HG03045 (cell line): ENCODE results near the gene RPS14.

ENCODE experiments used
- ATAC-seq: cut with Tn5 transposase; IDR thresholded peaks from one replicate; pipeline ENCODE4 v1.9.1; 2021; ENCODE audit warnings: mild to moderate bottlenecking, moderate library complexity; ENCODE audit not compliant: unreplicated experiment

Gene RPS14

GRCh38 chr5:150449517-150450339 is at the start of gene RPS14:
Gene RPS14 (minus strand): TSS chr5:150449739. CDS start chr5:150447733, 2,006 bp downstream.
- peak; percentile 91 for ATAC-seq

DNA sequence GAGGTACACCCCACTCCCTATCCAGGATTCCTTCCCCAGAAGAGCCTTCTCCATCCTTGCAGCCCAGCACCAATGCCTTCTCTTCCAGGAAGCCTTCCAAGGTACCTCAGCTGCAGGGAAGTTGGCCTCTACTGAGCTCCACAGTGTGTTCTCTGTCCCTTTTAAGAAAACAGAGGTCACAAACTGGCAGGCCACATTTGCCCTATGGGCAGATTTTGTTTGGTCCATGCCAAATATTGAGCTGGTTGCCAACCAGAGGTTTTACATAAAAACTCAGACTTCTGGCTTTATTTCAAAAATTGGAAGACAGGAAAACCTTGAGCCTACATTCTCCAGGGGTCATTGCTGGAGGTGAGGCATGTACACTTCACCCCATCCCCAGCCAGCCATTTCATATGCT is 49.4 kb upstream of the RPS14 start:
- ATAC-seq = no peak

- no peak for ATAC-seq
These were observed 49.0 kb upstream of the RPS14 start for GRCh38 chr5:150498501-150498900.

GRCh38 chr5:150497989-150498317 is 48.4 kb upstream of the RPS14 start:
- ATAC-seq = no peak

DNA sequence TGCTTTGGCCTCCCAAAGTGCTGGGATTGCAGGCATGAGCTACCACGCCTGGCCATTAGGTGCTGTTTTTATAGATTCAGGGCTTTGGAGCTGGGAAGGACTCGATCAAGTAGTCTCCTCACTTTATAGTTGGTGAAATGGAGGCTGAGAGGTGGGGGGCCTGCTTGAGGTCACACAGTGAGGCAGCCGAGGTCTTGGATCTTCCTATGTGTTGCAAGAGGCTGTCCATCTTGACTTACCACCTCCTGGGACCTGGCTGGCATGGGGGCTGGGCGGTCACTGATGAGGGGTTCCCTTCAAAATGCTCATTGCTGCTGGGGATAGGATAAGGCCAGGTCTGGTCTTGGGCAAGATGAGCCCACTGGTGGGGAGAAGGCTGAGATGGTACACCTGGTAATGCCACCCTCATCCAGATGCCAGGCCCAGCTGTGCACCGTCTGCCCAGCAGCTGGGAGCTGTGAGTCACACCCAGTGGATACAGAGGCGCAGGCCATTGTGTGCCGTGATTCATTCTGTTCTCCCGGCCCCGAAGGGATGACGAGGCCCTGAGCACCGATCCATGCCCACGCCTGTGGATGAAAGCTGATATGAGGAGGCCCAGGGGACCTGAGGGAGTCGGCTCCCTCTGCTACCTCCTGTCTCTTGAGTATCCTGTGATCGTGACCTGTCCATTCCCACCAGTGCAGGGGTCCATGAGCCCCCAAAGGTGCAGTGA is 47.9 kb upstream of the RPS14 start:
- no peak for ATAC-seq

GRCh38 chr5:150496534-150496933 is 47.0 kb upstream of the RPS14 start:
- ATAC-seq = no peak

DNA sequence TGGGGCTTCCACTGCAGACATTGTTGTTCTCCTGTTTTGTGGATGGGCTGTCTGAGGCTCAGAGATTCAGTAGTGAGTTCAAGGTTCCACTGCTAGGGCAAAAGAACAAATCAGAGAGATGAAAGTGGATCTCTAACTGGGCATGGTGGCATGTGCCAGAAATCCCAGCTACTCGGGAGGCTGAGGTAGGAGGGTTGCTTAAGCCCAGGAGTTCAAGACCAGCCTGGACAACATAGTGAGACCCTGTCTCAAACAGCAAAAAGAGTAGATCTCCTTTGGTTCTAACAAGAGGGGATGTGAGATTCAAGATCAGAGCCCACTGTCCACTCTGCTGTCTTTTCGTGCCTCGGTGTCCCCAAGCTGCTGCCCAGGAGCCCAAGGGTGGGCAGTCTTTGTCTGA is 46.6 kb upstream of the RPS14 start:
- no peak for ATAC-seq

GRCh38 chr5:150492621-150493020 is 43.1 kb upstream of the RPS14 start:
- ATAC-seq = no peak

GRCh38 chr5:150491876-150492275 is 42.3 kb upstream of the RPS14 start:
- ATAC-seq = no peak

DNA sequence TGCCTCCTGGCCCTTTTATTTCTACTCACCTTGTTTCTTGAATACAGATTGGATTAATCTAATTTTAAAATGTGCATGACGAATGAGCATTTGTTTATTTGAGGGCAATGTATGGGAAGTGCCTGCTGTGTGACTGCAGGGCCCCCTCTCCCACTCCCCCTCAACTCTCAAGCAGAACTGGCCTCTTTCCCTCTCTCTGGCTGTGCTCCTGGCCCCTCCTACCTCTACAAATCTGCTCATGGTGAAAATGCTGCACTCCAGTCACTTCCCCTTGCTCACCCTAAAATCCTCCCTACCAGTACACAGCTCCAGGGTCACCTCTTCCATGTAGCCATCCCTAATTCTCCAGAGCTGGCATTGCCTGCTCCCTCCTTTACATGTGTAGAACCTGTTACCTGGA is 41.2 kb upstream of the RPS14 start:
- no peak for ATAC-seq

GRCh38 chr5:150490296-150490669 is 40.7 kb upstream of the RPS14 start:
- ATAC-seq = no peak

GRCh38 chr5:150489360-150490295 is 40.1 kb upstream of the RPS14 start:
- peak; percentile 82 for ATAC-seq

GRCh38 chr5:150488519-150489359 is 39.2 kb upstream of the RPS14 start:
- ATAC-seq = no peak

DNA sequence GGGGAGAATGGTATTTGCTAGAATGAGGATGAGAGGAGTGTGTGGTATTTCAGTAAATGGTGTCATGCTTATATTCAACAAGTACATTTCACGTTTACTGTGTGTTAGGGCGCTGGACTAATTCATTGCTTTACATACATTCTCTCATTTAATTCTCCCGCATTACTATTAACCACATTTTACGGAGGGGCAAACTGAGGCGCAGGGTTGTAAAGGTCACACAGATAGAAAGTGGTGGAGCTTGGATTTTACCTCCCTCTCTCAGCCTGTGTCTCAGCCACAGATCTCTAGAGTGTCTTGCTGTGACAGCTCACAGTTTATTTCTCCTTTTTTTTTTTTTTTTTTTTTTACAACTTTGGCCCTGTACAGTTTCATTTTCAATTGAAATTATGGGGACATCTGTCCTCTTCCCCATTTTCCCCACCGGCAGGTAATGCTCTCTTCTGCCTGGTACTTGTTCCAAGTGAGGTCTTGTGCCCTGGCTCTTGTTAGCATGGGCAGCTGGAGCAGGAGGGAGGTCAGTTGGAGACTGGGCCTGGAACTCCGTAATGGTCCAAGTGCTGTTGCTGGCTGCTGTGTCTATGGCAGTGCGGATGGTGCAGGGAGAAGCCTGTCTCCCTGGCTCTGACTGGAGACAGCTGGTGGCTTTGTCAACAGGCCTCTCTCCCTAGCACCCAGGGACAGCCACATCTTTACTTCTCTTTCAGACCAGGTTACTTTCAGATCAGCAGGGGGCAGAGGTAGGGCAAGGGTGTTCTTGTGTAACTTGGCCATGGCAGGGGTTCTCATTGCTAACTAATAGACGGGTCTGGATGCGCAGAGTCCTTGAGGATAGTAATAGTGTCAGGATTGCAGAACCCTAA is 37.9 kb upstream of the RPS14 start:
- no peak for ATAC-seq

- ATAC-seq = no peak
These were observed 37.1 kb upstream of the RPS14 start for GRCh38 chr5:150486402-150487198.

DNA sequence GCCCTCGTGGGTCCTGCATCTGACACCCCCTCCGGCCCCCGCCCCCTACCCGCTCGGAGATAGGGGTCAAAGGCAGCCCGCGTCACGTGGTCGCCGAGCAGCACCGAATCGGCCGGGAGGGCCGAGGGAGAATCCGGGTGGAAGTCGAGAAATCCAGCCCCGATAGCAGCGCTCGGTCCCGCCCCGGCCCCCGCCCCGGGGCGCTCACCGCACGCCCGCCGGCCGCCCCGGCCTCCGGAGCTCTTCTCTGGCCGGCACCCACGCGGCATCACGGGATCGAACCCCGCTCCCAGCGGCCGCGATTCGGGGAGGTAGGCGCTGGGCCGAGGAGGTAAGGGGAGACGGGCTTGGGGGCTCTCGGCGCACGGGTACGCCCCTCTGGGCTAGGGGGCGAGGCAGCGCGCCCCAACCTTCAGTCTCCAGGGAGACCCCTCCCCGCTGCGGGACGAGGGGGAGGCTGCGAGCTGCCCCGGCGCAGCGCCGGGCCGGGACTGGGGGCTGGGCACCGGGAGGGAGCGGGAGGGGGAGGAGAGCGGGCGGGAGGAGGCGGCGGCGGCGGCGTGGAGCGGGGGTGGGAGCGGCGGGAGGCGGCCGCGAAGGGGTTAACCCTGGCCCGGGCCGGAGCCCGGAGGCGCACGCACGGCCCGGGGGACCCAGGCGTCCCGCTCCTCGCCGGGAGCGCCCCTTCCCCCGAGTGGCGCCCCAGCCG is 36.3 kb upstream of the RPS14 start:
- ATAC-seq = no peak

DNA sequence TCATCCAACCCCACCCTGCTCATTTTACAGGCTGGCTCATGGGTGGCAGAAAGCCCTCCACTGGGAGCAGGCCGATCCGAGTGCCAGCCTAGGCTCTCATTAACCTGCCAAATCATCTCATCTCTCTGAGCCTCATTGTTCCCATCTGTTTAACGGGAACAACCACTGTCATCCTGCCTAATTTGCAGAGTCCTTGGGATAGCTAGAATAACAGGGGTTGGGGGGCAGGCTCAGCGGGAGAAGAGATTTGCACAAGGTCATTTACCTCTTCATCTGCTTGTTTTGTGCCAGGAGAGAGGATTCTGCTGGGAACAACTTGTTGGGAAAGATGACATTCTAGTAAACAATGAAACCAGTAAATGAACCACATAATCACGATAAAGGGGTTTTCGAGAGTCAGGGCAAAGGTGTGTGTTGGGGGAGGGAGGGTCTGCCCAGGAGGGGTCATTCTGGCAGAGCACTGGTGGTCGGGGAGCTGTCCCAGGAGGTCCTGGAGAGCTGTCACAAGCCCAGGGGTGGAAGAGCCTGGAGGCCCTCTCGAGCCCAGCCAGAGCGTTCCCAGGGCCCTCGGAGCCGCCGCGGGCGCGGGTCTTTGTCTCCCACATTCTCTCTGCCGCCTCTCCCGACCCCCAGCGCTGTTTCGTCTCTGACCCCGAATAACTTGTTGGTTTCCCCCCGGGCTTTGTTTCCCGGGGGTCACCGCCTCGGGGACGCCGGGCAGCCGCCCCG is 35.6 kb upstream of the RPS14 start:
- no peak for ATAC-seq
